GDM1 (cell line): Measurements from ENCODE around the gene PRR20G.

Experiments
- DNase-seq: peaks from one replicate; lab custom pipeline; 2025; lab: John Stamatoyannopoulos, UW

The PRR20G gene

DNA sequence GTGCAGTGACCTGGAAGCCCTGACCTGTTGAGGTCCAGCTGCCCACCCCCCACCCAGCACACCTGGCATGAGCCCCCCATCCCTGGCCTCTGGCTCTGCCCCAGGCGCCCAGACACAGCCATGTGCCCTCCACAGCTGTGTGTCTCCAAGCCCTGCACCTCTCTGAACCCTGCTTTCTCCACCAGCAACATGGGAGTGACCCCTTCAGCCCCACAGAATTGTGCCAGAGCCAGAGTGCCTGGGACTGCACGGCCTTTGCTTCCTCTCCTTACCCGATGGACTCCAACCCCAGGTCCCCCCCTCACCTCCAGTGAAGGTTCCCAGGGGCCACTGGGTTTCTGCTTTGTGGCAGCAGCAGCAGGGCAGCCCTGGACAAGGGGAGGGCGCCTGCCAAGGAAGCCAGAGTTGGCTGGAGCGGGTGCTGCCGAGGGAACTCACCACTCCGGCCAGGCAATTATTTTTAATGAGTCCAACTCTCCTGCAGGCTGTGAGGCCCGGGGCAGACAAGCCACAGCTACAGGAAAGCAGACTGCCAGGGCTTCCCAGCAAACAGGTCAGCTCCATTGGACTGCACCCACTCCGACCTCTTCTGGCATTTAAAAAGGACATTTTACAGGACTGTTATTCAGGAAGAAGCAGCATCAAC, 24.1 kb downstream of the PRR20G start:
- no peak for DNase-seq

DNA sequence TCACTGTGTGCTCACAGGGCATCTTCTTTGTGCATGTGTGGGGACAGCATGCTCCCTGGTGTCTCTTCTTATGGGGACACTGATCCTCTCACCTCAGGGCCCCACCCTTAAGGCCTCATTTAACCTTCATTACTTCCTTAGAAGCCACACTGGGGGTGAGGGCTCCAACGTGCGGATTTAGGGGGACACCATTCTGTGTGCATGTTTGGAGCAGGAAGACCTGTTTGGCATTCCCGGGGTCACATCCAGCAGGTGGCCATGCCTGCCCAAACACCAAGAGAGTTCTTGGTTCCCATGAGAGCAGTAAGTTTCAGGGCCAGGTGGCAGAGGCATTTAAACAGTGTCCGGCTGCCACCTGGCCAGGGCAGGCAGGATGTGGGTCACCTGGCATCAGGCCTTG, 24.8 kb downstream of the PRR20G start:
- no peak for DNase-seq

DNA sequence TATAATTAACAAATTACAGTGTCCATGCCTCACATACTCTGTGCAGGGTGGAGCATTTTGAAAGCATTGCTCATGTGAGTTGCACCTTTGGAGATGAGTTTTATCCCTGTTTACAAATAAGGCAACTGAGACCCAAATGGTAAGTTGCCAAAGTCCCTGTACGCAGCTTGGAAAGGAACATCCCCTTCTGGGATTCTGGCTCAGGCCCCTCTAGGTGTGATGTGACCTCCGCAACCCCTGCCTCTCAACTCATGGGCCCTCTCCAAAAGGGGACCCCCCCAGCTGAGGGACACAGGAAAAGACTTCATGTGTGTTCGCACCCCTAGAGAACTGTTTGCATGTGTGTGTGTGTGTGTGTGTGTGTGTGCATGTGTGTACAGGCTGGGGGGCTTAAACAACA, 25.3 kb downstream of the PRR20G start:
- DNase-seq = no peak

DNA sequence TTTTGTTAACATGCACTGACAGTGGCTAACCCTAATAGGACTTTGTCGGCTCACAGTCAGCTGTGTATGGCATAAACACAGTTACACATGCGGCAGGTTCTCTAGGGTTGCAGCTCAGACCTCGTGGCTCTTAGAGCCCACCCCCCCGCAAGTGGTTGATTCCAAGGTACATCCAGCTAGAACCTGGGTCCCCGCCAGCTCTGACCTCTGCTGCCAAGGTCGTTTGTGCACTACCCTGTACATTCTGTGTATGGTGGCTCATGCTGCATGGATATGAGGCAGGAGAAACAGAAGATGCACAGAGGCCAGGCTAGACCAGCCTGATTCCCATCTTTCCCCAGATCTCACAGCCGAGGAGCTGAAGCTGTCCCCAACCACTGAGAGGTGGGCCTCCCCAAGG, 25.9 kb downstream of the PRR20G start:
- no peak for DNase-seq

DNA sequence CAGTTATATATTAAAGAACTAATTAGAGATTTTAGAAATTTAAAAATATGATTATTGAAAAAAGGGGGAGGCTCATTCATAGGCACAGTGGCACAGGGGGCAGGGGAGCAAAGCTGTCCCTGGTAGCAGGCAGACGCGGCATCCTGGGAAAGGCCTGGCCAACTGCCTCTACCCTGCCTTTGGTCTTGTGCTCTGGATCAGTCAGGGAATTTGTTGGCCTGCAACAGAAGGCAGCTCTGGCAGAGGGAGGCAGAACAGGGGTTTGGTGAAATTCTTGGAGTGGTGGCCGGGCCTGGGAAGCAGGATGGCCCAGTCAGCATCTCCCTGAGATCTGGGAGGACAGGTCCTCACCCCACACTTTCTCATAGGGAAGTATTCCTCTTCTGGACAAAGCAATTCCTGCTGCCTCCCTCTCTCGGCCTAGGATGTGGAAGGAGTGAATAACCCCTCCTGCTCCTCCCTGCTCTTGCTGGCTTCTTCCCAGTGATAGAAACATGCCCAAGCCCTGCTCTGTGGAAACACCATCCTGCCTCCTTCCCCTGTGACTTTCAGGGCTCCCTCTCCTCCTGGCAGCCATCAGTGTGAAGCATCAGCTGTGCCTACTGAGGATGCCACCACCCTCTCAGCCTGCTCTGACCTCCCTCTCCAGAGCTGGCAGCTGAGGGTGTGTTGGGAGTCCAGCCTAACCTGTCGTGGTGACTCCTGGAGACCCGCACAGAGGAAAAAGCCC, 26.9 kb downstream of the PRR20G start:
- no peak for DNase-seq

DNA sequence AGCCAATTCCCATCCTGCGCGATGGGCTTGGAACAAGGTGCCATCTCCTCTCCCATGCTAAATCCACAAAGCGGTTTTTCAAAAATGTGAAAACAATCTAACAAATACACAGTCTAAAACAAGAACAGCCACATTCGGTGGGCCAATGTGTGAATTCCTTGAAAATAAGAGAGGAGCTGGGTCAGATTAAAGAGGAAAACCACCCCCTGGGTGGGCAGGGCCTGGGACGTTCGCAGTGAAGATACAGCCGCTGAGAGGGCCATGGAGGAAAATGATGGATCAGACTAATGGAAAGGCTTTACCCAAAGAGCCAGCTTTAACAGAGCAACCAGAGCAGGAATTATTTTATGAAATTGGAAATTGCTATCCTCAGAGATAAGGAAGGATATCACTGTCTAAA, 27.4 kb downstream of the PRR20G start:
- no peak for DNase-seq

DNA sequence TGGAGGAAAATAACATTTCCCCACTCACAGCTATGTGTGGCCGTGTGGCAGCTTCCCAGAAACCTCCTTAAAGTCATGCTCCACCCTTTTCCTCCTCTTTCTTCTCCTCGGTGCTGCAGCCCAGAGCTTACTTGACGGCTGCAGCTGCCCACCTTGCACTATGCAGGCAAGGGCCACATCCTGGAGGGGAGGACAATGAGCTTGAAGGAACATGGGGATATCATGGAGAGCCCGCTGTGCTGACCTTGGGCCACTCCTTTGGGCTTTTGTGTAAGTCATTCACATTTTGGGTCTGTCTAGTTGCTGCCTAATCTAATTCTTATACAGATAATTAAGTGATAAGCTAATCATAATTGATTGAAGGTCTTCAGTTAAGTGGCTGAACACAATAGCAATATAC, 28.0 kb downstream of the PRR20G start:
- no peak for DNase-seq

DNA sequence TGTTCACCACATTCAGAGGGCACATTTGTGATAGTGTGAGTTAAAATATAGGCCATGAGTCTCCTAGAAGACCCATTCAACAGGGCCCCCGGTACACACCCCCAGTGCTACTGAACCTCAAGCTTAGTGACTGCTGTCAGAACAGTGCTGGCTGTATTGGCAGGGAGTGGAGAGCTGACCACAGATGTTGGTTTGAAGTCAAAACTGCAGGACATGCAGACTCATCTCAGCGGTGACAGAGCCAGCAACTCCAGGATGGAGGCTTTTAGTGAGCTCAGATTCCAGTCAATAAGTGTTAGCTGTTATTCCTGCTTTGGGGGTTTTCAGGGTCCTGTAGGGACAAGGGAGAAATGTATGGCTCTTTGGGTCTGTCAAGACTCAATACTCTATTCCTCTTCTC, 29.1 kb downstream of the PRR20G start:
- no peak for DNase-seq

DNA sequence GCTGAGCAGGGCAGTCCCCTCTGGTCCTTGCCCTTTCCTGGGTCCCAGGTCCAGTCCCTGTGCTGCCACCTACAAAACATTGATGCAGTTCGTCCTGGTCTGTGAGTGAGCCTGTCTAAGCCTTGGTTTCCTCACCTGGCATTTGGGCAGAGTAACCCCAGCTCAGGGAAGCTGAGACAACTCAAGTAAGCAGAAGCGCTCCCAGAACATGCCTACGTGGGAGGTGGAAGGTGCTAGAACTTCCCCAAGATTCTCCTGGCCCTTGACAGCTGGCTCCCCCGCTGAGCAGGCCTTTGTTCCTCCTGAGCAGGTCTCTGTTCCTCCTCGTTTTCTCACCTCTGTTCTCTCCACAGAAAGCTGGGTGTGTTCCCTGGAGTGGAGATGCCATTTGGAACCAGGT, 30.5 kb downstream of the PRR20G start:
- no peak for DNase-seq

DNA sequence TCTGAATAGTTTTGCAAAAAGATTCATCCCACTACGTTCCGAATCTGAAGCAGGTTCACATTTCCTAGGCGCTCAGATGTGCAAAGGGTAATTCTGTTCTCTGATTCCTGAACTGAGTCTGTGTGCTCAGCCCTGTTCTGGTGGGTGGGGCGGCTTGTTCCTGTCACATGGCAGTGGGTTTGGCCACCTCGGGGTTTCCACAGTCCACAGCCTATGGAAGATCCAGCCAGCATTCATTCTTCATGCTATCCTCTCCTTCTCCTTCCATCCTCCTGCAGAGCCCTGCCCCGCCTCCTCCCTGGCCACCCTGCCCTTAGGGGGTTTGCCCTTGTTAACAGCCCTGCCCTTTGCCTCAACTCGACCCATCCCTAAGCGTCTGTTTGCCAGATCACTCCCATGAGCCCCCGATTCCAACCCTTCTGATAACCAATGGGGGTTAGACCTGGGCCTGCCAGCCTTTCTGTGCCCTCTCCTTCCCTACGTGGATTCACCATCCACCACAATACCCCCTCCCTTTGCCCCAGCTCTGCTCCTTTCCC, 31.0 kb downstream of the PRR20G start:
- no peak for DNase-seq

DNA sequence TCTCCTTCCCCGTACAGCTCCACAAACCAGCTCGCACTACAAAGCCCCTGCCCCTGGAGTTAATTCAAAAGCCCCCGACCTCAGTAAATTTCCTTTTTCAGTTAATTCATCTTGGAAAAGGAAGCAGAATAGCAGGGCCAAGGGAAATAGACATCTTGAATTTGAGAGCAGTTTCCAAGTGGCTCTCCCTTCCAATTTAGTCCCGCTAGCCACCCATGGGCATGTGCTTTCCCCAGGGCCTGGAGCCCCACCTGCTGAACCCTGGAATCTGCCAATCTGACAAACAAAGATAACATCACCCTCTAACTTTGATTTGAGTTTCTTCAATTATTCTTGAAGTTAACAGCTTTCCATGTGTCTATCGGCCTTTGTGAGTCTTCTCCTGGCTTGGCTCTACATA, 31.7 kb downstream of the PRR20G start:
- no peak for DNase-seq

DNA sequence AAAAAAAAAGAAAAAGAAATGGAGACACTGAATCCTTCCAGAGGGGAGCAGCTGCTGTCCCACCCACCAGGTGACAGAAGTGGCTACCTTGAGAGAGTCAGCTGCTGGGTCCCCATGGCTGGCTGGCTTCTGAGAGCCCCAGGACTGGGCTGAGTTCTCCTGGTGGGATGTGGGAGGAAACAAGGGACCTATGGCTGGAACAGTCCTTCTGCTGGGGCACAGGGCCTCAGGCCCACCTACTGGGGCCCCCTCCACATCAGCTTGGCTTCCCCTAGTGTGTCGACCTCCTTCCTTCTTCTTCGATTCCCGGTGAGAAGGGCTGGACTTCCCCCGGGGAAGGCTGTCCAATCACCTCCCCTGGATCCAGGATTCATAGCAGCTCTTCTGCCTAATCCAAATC, 32.3 kb downstream of the PRR20G start:
- DNase-seq = no peak

DNA sequence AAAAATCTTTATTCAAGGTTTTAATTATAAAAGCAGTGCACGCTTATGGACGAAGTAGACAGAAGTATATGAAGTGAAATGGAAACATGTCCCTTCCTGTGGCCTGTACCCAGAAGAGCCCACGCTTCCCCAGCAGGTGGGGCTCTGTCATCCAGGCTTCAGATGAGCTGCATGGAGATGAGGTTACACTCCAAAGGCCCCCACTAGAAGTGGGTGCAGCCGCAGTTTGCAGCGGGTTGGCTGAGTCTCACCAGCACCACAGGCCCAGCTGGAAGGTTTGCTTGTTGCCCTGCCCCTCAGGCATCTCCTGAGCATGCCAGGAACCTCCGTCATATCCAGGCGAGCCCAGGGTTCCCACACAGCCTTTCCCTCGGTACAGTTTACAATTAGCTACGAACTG, 33.1 kb downstream of the PRR20G start:
- no peak for DNase-seq

DNA sequence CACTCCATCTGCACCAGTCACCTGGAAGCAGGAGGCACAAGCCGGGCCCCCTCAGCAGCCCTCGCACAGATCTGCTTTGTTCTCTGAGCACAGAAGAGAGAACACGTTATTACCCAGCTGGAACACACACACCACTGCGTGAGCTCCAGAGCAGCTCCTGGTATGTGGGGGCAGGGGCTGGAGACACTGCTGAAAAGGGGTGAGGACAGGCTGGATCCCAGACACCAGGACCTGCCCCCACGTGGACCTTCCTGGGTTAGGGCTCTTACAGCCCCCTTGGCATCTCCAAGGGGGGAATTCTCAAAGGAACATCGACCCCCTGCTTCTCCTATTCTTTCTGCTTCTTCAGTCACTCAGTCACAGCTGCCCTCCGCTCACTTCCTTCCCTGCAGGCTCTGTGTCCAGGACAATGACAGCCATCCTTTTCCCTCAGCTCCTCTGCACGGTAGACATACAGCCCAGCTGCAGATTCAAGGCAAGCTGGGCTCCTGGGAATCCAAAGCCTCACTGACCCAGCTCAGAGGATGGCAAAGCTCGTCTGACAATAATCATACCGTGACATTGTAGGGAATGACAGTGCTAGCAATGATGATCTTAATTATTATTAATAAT, 33.7 kb downstream of the PRR20G start:
- DNase-seq = no peak

DNA sequence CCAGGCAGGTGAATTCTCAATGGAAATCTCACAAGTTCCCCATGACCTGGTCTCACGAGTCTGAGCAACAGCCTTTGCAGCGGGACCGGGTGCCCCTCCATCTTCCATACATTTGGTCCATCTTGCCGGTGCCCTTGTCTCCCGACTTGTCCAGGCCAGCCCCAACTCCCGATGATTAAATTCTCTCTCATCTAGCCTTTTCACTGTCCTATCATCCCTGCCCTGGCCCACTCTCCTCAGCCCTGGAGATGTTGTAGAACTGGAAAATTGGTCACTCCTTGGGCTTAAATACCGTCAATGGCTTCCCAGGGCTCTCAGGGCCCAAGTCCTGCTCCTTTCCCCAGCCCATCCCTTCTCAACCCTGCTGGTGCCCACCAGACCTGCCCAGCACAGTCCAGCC, 34.4 kb downstream of the PRR20G start:
- no peak for DNase-seq

DNA sequence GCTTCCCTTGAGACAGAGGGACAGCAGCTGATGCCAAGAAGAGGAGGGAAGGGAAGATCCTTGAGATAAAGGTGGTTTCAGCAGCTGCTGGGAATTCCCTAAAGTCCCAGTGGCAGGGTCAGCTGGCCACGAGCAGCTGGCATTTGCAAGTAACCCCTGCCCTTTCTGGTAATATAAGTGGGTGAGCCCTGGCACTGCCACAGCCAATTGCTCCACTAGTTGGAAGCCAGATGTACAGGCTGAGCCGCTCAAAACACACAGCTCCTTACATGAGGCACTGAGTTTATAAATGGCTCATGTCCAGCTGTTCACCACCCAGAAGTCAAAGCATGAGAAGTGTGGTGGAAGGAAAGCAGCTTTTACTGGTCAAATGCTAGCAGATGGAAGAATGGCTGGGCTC, 35.4 kb downstream of the PRR20G start:
- no peak for DNase-seq

DNA sequence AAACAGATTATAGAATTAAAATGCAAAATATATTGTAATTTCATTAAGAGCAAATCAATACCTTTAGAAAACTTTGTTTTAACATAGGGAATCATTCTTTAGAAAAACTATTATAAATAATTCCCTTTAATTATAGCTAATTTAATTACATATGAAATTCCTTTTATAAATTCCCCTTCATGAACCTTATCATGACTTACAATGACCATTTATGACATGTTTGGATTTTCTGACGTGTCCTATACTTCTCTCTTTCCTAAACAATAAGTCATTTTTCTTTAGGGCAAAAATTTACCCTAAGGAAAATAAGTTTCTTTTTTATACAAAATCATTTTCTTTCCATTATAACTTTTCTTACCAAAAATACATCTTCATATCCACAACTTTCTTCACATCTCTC, 37.8 kb downstream of the PRR20G start:
- DNase-seq = no peak

DNA sequence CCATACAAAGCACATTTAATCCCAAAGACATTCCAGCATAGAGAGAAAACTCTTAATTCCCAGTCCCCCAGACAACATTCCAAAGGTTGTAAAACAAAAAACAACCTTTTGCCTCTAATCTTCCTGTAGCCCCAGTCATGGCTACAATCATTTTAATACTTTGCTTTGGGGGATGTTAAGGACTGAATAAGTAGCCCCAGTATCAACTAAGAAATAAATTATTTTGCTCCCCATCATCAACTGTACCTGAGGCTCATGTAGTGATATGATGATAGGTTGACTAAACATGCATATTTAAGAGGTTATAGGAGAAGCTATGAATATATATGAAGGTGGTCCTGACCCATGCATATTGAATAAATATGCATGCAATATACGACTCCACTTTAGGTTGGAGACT, 40.6 kb downstream of the PRR20G start:
- no peak for DNase-seq

DNA sequence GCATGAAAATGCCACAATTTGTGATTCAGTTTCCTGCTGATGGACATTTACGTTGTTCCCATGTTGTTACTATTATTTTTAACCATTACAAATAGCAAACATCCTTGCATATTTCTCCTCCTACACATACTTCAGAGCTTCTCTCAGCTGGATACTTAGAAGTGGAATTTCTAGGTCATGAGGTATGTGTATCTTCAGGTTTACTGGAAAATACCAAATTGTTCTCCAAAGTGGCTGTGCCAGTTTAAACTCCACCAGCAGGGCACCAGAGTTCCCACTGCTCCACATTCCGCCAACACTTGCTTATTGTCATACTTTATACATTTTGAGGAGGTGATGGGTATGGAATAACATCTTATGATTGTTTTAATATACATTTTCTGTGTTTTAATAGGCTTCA, 49.2 kb downstream of the PRR20G start:
- no peak for DNase-seq

DNA sequence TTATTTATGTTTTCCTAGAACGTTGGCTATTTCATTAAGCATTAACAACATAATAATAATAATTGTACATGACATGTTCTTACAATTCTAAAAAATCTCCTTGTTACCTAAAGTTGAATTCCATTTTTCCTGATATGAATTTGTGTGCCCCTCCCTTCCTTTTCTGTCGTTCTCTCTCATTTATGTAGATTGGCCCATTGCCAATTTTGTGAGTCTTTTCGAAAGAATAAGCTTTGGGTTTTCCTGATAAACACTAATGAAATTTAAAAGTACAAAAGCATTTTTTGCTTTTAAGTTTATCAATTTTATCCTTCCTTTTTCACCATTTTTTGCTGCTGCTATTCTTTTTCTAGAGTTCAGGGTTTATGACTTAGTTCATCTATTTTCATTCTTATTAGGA, 50.0 kb downstream of the PRR20G start:
- DNase-seq = no peak

DNA sequence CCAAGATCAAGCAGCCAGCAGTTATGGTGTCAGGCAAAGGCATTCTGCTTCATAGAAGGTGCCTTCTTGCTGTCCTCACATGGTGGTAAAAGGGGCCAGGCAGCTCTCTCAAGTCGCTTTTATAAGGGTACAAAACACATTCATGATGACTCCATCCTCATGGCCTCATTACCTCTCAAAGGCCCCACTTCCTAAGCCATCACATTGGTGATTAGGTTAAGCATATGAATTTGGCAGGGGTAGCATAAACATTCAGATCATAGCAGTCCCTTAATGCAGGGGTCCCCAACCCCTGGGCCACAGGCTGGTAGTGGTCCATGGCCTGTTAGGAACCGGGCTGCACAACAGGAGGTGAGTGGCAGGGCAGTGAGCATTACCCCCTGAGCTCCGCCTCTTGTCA, 52.1 kb downstream of the PRR20G start:
- DNase-seq = no peak

DNA sequence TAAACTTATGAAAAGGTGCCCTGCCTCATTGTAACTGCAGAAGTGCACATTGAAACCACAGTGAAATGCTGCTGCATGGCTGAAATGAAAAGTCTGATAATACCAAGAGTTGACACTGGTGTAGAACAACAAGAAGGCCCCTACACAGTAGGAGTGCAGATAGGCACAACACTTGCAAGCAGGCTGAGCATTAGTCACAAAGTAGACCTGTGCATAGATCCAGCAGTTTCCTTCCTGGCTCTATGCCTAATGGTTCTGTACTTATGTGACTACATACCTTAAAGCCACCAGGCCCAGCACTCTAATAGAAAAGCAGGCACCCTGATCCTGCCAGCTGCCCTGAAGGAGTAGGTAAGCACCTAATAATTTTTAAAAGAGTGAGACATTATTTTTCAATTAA, 53.1 kb downstream of the PRR20G start:
- DNase-seq = no peak
